Astrocyte (in vitro differentiated cells and primary cell): ENCODE measurements around the gene DHPS. TPM values are rescaled to one million over a fixed set of nuclear protein-coding genes. Genes with fewer than 3 reads are reported as not detected.

Source experiments
- DNase-seq: peaks from one replicate; pipeline ENCODE4 v3.0.0-alpha.2; 2010; ENCODE audit warnings: low read depth
- FAIRE-seq: peaks from 2 replicates; lab custom pipeline; 2011; peaks lifted over from hg19 to GRCh38; lab: Jason Lieb, UNC
- H2AFZ ChIP-seq: 2 replicates; pipeline ENCODE4 v1.6.0; 2012; ENCODE audit warnings: low read depth, low read length, inconsistent platforms
- H3K27ac ChIP-seq: 2 replicates; pipeline ENCODE4 v1.5.1; 2011; ENCODE audit warnings: low read depth, low read length, inconsistent platforms
- H3K27me3 ChIP-seq: 2 replicates; pipeline ENCODE4 v1.6.0; 2011; ENCODE audit warnings: low read length, inconsistent platforms; ENCODE audit not compliant: insufficient read depth
- H3K36me3 ChIP-seq: 2 replicates; pipeline ENCODE4 v1.5.1; 2011; ENCODE audit warnings: low read length, inconsistent platforms; ENCODE audit not compliant: insufficient read depth
- H3K4me1 ChIP-seq: 2 replicates; pipeline ENCODE4 v1.5.1; 2011; ENCODE audit warnings: low read length, inconsistent platforms; ENCODE audit not compliant: insufficient read depth
- H3K4me2 ChIP-seq: 2 replicates; pipeline ENCODE4 v1.6.0; 2012; ENCODE audit warnings: low read length, inconsistent platforms
- H3K4me3 ChIP-seq: 2 replicates; pipeline ENCODE4 v1.5.1; 2011; ENCODE audit warnings: low read depth, mild to moderate bottlenecking, low read length, inconsistent platforms; ENCODE audit not compliant: insufficient read depth
- H3K79me2 ChIP-seq: 2 replicates; pipeline ENCODE4 v1.6.0; 2012; ENCODE audit warnings: mild to moderate bottlenecking, low read length, inconsistent platforms; ENCODE audit not compliant: insufficient read depth
- H3K9ac ChIP-seq: 2 replicates; pipeline ENCODE4 v1.6.0; 2012; ENCODE audit warnings: mild to moderate bottlenecking, low read length, inconsistent platforms
- H3K9me3 ChIP-seq: 2 replicates; pipeline ENCODE4 v1.5.1; 2012; ENCODE audit warnings: low read depth, mild to moderate bottlenecking, low read length, inconsistent platforms; ENCODE audit not compliant: insufficient read depth
- H4K20me1 ChIP-seq: 2 replicates; pipeline ENCODE4 v1.6.0; 2012; ENCODE audit warnings: low read length, inconsistent platforms; ENCODE audit not compliant: insufficient read depth
- H3K27ac Mint-ChIP-seq: one replicate; pipeline ENCODE4 v1.8.0; 2021; ENCODE audit warnings: mild to moderate bottlenecking, mixed read lengths; ENCODE audit not compliant: unreplicated experiment
- H3K27me3 Mint-ChIP-seq: one replicate; pipeline ENCODE4 v1.8.0; 2021; ENCODE audit warnings: low read depth, mixed read lengths; ENCODE audit not compliant: unreplicated experiment
- H3K36me3 Mint-ChIP-seq: one replicate; pipeline ENCODE4 v1.8.0; 2021; ENCODE audit warnings: low read depth, mixed read lengths; ENCODE audit not compliant: unreplicated experiment
- H3K4me1 Mint-ChIP-seq: one replicate; pipeline ENCODE4 v1.8.0; 2021; ENCODE audit warnings: low read depth, mixed read lengths; ENCODE audit not compliant: unreplicated experiment
- H3K4me3 Mint-ChIP-seq: one replicate; pipeline ENCODE4 v1.8.0; 2021; ENCODE audit warnings: mild to moderate bottlenecking, moderate library complexity, mixed read lengths; ENCODE audit not compliant: unreplicated experiment
- H3K9me3 Mint-ChIP-seq: one replicate; pipeline ENCODE4 v1.8.0; 2021; ENCODE audit warnings: mild to moderate bottlenecking, mixed read lengths; ENCODE audit not compliant: unreplicated experiment
- EZH2 ChIP-seq: IDR thresholded peaks from 2 replicates; pipeline ENCODE4 v1.6.1; 2012; ENCODE audit warnings: mild to moderate bottlenecking, low read length, inconsistent platforms; ENCODE audit not compliant: insufficient read depth
- total RNA-seq: library from RNA; stranded (reverse); gene quantifications from 2 replicates; pipeline ENCODE4 v1.2.1, GENCODE V29; 2021
- TF ChIP-seq, protein P1 (sequence below): IDR thresholded peaks from 2 replicates; pipeline ENCODE4 v1.5.1; 2011; ENCODE audit warnings: low read depth, mild to moderate bottlenecking, inconsistent platforms, low read length, moderate library complexity; ENCODE audit not compliant: insufficient read depth

DHPS gene
- total RNA-seq, 1 donor from 2014 or later = 43.4 TPM

DNA sequence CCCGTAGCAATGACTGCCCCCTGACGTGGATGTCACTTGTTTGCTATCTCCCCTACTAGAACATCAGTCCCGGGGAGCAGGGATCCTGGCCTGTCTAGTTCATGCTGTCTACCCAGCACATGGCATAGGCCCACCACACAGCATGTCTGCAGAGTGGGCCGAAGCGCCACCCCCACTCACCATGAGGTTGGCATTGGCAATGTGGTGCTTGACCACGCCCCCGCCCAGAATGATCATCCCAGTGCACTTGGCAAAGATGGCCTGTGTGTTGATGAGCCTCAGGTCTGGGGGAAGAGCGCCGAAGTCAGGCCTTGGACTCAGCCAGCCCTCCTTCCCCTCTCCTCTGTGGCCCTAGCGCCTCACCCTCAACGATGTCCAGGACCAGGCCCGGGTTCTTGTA, 4.8 kb downstream of the DHPS start:
- no peaks in the 10 kb centered on the region for H3K9me3 ChIP-seq
- Mint-ChIP-seq H3K36me3 (peaks cover 12% of the 10 kb centered on the region), H3K9me3 (no peaks in the 10 kb centered on the region), H3K27ac (peak overlapping the region; percentile 48), H3K27me3 (no peaks in the 10 kb centered on the region), H3K4me1 (peaks cover 2% of the 10 kb centered on the region), H3K4me3 (peak overlapping the region; percentile 29)
- DNase-seq = no peak
- no peak overlapping the region for H3K4me3 ChIP-seq
- FAIRE-seq = no peak
- peaks cover 31% of the 10 kb centered on the region for H4K20me1 ChIP-seq
- no peaks in the 10 kb centered on the region for H3K4me1 ChIP-seq
- H3K79me2 ChIP-seq = peaks cover 26% of the 10 kb centered on the region
- H3K4me2 ChIP-seq = no peak overlapping the region
- no peak overlapping the region for H2AFZ ChIP-seq
- H3K36me3 ChIP-seq = peaks cover 23% of the 10 kb centered on the region
- TF ChIP-seq, protein P1, sequence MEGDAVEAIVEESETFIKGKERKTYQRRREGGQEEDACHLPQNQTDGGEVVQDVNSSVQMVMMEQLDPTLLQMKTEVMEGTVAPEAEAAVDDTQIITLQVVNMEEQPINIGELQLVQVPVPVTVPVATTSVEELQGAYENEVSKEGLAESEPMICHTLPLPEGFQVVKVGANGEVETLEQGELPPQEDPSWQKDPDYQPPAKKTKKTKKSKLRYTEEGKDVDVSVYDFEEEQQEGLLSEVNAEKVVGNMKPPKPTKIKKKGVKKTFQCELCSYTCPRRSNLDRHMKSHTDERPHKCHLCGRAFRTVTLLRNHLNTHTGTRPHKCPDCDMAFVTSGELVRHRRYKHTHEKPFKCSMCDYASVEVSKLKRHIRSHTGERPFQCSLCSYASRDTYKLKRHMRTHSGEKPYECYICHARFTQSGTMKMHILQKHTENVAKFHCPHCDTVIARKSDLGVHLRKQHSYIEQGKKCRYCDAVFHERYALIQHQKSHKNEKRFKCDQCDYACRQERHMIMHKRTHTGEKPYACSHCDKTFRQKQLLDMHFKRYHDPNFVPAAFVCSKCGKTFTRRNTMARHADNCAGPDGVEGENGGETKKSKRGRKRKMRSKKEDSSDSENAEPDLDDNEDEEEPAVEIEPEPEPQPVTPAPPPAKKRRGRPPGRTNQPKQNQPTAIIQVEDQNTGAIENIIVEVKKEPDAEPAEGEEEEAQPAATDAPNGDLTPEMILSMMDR = no peak
- TF ChIP-seq EZH2 = no peak
- H3K9ac ChIP-seq = no peak overlapping the region
- H3K27me3 ChIP-seq = no peaks in the 10 kb centered on the region
- no peak overlapping the region for H3K27ac ChIP-seq

DNA sequence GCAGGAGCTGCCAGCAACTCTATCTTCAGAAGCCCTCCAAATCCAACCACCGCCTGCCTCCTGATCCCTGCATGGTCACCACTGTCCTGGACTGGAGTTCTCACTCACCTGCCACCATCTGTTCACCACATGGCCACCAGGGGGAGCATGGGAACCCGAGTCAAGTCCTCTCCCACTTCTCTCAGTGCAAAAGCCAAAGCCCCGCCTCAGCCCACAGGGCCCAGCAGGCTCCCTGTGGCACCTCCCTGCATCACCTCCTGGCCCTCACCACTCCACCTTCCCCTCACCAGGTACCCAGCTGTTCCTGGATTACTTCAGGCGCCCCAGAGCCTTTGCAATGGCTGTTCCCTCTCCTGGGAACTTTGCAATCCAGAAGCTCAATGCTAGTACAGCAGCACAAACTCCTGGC, 5.3 kb downstream of the DHPS start:
- H3K4me3 Mint-ChIP-seq = no peak overlapping the region
- peaks cover 26% of the 10 kb centered on the region for H3K79me2 ChIP-seq
- no peaks in the 10 kb centered on the region for H3K9me3 Mint-ChIP-seq
- peaks cover 15% of the 10 kb centered on the region for H3K36me3 Mint-ChIP-seq
- no peak overlapping the region for H3K4me3 ChIP-seq
- no peaks in the 10 kb centered on the region for H3K9me3 ChIP-seq
- FAIRE-seq (no peak), DNase-seq (peak; percentile 31)
- peaks cover 3% of the 10 kb centered on the region for H3K4me1 Mint-ChIP-seq
- no peaks in the 10 kb centered on the region for H3K27me3 ChIP-seq
- H3K9ac ChIP-seq = no peak overlapping the region
- no peak overlapping the region for H2AFZ ChIP-seq
- H3K27ac Mint-ChIP-seq = peak overlapping the region; percentile 48
- H3K27ac ChIP-seq = no peak overlapping the region
- no peaks in the 10 kb centered on the region for H3K27me3 Mint-ChIP-seq
- H4K20me1 ChIP-seq = peaks cover 31% of the 10 kb centered on the region
- H3K36me3 ChIP-seq = peaks cover 25% of the 10 kb centered on the region
- no peak overlapping the region for H3K4me2 ChIP-seq
- no peaks in the 10 kb centered on the region for H3K4me1 ChIP-seq
- TF ChIP-seq EZH2 = no peak
- TF ChIP-seq, protein P1 = peak; percentile 76

DNA sequence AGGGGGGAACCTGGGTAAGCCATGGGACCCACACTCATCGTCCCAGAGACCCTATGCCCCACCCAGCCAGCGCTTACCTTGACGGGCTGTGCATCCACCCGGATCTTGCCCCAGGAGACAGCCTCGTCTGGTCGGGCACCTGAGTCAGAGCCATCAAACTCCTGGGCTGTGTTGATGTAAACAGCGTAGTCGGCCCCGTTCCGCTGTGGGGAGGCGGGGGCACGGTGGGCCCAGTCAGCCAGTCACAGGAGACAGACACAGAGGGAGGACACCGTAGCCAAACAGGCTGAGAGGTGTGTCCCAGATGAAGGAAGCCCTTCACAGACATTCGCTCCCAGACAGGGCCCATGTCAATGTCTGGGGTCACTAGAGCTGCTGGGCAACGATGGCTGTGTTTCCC, 5.7 kb downstream of the DHPS start:
- H3K9me3 Mint-ChIP-seq = no peaks in the 10 kb centered on the region
- no peak overlapping the region for H3K4me3 Mint-ChIP-seq
- TF ChIP-seq EZH2 = no peak
- TF ChIP-seq, protein P1 = no peak
- Histone ChIP-seq H3K79me2 (peaks cover 26% of the 10 kb centered on the region), H3K4me1 (no peaks in the 10 kb centered on the region), H3K4me2 (no peak overlapping the region), H3K9ac (no peak overlapping the region), H3K4me3 (no peak overlapping the region), H3K36me3 (peaks cover 25% of the 10 kb centered on the region), H3K27ac (no peak overlapping the region), H3K27me3 (no peaks in the 10 kb centered on the region), H4K20me1 (peaks cover 31% of the 10 kb centered on the region), H3K9me3 (no peaks in the 10 kb centered on the region), H2AFZ (no peak overlapping the region)
- H3K27ac Mint-ChIP-seq = no peak overlapping the region
- H3K4me1 Mint-ChIP-seq = peaks cover 3% of the 10 kb centered on the region
- no peaks in the 10 kb centered on the region for H3K27me3 Mint-ChIP-seq
- FAIRE-seq (no peak), DNase-seq (no peak)
- H3K36me3 Mint-ChIP-seq = peaks cover 15% of the 10 kb centered on the region
